Measurements from ENCODE around the gene PIP4K2C.
A peak's percentile ranks its signal among the peaks of the same experiment; 100 is the strongest.

Gene PIP4K2C

GRCh38 chr12:57590864-57591781, at the start of gene PIP4K2C:
Gene PIP4K2C (plus strand): TSS chr12:57591192. CDS start chr12:57591290, 98 bp downstream.
- peak within 1 kb of the TSS; percentile 92 for H3K4me3 ChIP-seq (ENCODE audit: low read depth, low read length)

- no peak overlapping the region for H3K4me3 ChIP-seq (ENCODE audit: low read depth, low read length)
Observed at GRCh38 chr12:57541717-57542116, 49.3 kb upstream of the PIP4K2C start.

DNA sequence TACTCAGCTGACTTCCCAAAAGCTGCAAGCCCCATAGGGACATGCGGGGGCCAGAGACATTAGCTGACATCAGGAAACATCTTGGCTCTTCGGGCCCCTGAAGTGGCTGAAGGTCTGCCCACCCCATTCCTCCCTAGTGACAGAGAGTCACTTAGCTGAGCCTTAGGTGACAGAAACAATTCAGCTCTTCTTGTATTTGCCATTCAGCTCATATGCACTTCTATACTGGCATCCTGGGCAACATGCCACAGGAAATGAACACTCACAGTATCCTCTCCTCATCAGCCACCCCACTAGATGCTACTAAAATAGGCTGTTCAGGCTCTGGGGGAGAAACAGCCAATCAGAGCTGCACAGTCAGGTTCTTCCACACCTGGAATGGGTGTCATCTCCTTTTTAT, 47.4 kb upstream of the PIP4K2C start:
- H3K4me3 ChIP-seq (ENCODE audit: low read depth, low read length): no peak overlapping the region

GRCh38 chr12:57545809-57546437, 45.1 kb upstream of the PIP4K2C start:
- H3K4me3 ChIP-seq (ENCODE audit: low read depth, low read length): peak overlapping the region; percentile 87

GRCh38 chr12:57546438-57547287, 44.3 kb upstream of the PIP4K2C start, which contains the start of gene DCTN2:
Gene DCTN2 (minus strand): TSS chr12:57547192. CDS start chr12:57547063, 129 bp downstream.
- peak within 1 kb of the TSS; percentile 87 for H3K4me3 ChIP-seq (ENCODE audit: low read depth, low read length)

GRCh38 chr12:57547288-57548012, 43.5 kb upstream of the PIP4K2C start:
- peak overlapping the region; percentile 87 for H3K4me3 ChIP-seq (ENCODE audit: low read depth, low read length)

DNA sequence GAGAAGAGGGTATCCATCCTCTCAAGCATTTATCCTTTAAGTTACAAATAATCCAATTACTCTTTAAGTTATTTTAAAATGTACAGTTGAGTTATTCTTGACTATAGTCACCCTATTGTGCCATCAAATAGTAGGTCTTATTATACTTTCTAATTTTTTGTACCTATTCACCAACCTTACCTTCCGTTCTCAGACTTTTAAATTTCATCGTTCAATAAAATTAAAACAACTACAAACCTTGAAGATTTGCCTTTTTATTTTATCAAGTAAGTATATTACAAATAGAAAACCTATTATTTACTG, 43.0 kb upstream of the PIP4K2C start:
- no peak overlapping the region for H3K4me3 ChIP-seq (ENCODE audit: low read depth, low read length)

GRCh38 chr12:57548488-57548887, 42.5 kb upstream of the PIP4K2C start:
- no peak overlapping the region for H3K4me3 ChIP-seq (ENCODE audit: low read depth, low read length)

DNA sequence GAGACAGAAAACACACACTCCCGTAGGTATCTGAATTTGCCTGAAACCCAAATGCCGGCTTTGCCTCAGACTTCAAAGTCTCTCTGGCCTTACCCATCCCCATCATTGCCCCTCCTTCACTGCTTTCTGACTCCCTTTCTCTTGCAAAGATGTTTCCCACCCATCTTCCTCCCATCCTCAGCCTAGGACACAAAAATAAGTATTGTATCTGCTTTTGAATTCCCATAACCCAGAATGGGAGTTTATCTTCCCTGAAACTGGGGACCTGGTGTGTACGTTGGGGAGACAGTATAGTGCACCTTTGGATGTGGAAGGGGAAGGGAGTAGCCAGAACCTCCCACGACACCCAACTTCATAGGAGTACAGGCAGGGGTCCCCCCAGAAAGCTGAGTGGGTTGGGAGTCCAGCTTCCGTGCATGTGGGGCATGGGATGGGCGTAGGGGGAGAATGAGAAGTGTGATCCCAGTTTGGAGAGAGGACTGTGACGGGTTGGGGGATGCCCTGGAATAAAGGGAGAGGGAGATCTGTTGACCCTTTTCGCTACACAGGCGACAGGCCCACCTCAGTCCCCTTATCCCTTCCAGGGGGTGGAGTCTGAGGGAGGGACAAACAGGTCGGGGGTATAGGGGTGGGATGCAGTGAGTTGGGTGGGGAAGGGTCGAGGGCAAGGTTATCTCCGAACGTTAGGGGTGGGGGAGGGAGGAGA, 41.6 kb upstream of the PIP4K2C start:
- H3K4me3 ChIP-seq (ENCODE audit: low read depth, low read length): peak overlapping the region; percentile 88

- peak within 1 kb of the TSS; percentile 88 for H3K4me3 ChIP-seq (ENCODE audit: low read depth, low read length)
Observed at GRCh38 chr12:57549909-57550640, 40.9 kb upstream of the PIP4K2C start, which contains the start of gene KIF5A. Gene KIF5A (plus strand): TSS chr12:57550044. CDS start chr12:57550272, 228 bp downstream.

GRCh38 chr12:57550641-57551549, 40.1 kb upstream of the PIP4K2C start:
- peak overlapping the region; percentile 88 for H3K4me3 ChIP-seq (ENCODE audit: low read depth, low read length)

DNA sequence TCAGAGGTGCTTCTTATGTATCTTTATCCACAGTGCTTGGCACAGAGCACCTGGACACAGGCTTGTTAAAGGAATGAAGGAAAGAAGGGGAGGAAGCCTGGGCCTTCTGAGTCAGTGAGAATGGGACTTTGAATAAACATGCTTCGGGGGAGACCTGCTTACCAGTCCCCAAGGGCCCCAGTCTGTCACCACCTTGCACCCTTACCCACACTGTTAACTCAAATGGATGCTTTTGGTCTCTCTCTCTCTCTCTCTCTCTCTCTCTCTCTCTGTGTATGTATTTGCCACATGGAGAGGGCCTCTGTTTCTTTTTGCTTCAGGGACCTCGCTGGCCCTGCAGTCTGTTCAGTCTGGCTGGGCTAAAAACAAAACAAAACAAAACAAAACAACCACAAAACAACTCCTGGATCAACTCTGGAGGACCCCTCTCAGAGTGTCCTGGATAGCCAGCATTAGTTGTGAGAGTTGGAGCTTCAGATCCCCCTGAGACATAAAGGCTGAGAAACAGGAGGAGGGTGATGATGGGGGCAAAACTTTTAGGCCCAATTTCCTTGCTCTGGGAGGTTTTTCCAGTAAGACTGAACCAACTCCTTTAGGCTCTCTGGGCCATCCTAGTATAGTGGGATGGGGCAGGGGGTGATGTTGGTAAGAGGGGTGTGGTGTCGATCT, 39.2 kb upstream of the PIP4K2C start:
- H3K4me3 ChIP-seq (ENCODE audit: low read depth, low read length): no peak overlapping the region

- H3K4me3 ChIP-seq (ENCODE audit: low read depth, low read length): no peak overlapping the region
Observed at GRCh38 chr12:57552306-57552651, 38.7 kb upstream of the PIP4K2C start.

- H3K4me3 ChIP-seq (ENCODE audit: low read depth, low read length): no peak overlapping the region
Observed at GRCh38 chr12:57552835-57553313, 38.1 kb upstream of the PIP4K2C start.

- H3K4me3 ChIP-seq (ENCODE audit: low read depth, low read length): no peak overlapping the region
Observed at GRCh38 chr12:57553343-57554202, 37.4 kb upstream of the PIP4K2C start.

- no peak overlapping the region for H3K4me3 ChIP-seq (ENCODE audit: low read depth, low read length)
Observed at GRCh38 chr12:57554453-57554852, 36.5 kb upstream of the PIP4K2C start.

GRCh38 chr12:57554897-57555296, 36.1 kb upstream of the PIP4K2C start:
- H3K4me3 ChIP-seq (ENCODE audit: low read depth, low read length): no peak overlapping the region

Measured in iPS-11a (cell line).